Islet precursor cell (in vitro differentiated cells): Measurements from ENCODE around the gene RIPOR2.
"Not testable (repeated sequence)": the region's sequence is repeated elsewhere in the genome, so short reads cannot be mapped to it uniquely, and the experiment has no call there.

Experiments
- DNase-seq: peaks from one replicate; pipeline ENCODE4 v3.0.0-alpha.2; 2018

Gene RIPOR2

GRCh38 chr6:24797596-24798216 is 138.1 kb downstream of the RIPOR2 start:
- no peak for DNase-seq

GRCh38 chr6:24796616-24797290 is 139.0 kb downstream of the RIPOR2 start:
- no peak for DNase-seq

- no peak for DNase-seq
These were observed 140.7 kb downstream of the RIPOR2 start for GRCh38 chr6:24795106-24795505.

- no peak for DNase-seq
These were observed 147.6 kb downstream of the RIPOR2 start for GRCh38 chr6:24788031-24788665.

- no peak for DNase-seq
These were observed 155.6 kb downstream of the RIPOR2 start for GRCh38 chr6:24780206-24780605.

- no peak for DNase-seq
These were observed 156.2 kb downstream of the RIPOR2 start for GRCh38 chr6:24779416-24780016.

GRCh38 chr6:24778878-24779277 is 156.9 kb downstream of the RIPOR2 start:
- DNase-seq: no peak

GRCh38 chr6:24778121-24778520 is 157.6 kb downstream of the RIPOR2 start:
- DNase-seq: no peak

- no peak for DNase-seq
These were observed 158.5 kb downstream of the RIPOR2 start for GRCh38 chr6:24777227-24777626.

- no peak for DNase-seq
These were observed 160.2 kb downstream of the RIPOR2 start for GRCh38 chr6:24775520-24776058.

- DNase-seq: peak; percentile 97
These were observed 160.9 kb downstream of the RIPOR2 start, which contains the start of gene GMNN for GRCh38 chr6:24774696-24775519. GMNN (plus strand) TSS chr6:24774937; CDS start chr6:24777247, 2,310 bp downstream.

- DNase-seq: no peak
These were observed 167.4 kb downstream of the RIPOR2 start for GRCh38 chr6:24768361-24768760.

GRCh38 chr6:24766680-24767462 is 168.9 kb downstream of the RIPOR2 start:
- no peak for DNase-seq

- not testable (repeated sequence) for DNase-seq
These were observed 169.8 kb downstream of the RIPOR2 start for GRCh38 chr6:24765968-24766367.

GRCh38 chr6:24764833-24765828 is 170.6 kb downstream of the RIPOR2 start:
- not testable (repeated sequence) for DNase-seq

- DNase-seq: no peak
These were observed 172.2 kb downstream of the RIPOR2 start for GRCh38 chr6:24763578-24763977.

- no peak for DNase-seq
These were observed 173.9 kb downstream of the RIPOR2 start for GRCh38 chr6:24761851-24762250.

- no peak for DNase-seq
These were observed 174.4 kb downstream of the RIPOR2 start for GRCh38 chr6:24761193-24761835.

GRCh38 chr6:24760210-24760609 is 175.6 kb downstream of the RIPOR2 start:
- no peak for DNase-seq

GRCh38 chr6:24759718-24760117 is 176.0 kb downstream of the RIPOR2 start:
- DNase-seq: no peak
